HG03175 (cell line): ENCODE measurements around the gene PARP11.
A peak's percentile ranks its signal among the peaks of the same experiment; 100 is the strongest.
"Not testable (repeated sequence)": the region's sequence is repeated elsewhere in the genome, so short reads cannot be mapped to it uniquely, and the experiment has no call there.

Experiments used
- ATAC-seq: cut with Tn5 transposase; IDR thresholded peaks from one replicate; pipeline ENCODE4 v1.9.1; 2021; ENCODE audit warnings: mild to moderate bottlenecking, moderate library complexity; ENCODE audit not compliant: unreplicated experiment

Gene PARP11

GRCh38 chr12:3884671-3885070 lies 11.5 kb upstream of the PARP11 start:
- no peak for ATAC-seq

- no peak for ATAC-seq
Measured at GRCh38 chr12:3882896-3883564, 9.8 kb upstream of the PARP11 start.

- ATAC-seq = no peak
Measured at GRCh38 chr12:3882406-3882805, 9.2 kb upstream of the PARP11 start.

GRCh38 chr12:3881281-3881950 lies 8.2 kb upstream of the PARP11 start:
- ATAC-seq = no peak

GRCh38 chr12:3879846-3880245 lies 6.6 kb upstream of the PARP11 start:
- ATAC-seq = no peak

GRCh38 chr12:3871356-3871755 lies 1.8 kb downstream of the PARP11 start:
- no peak for ATAC-seq

- no peak for ATAC-seq
Measured at GRCh38 chr12:3869865-3870264, 3.3 kb downstream of the PARP11 start.

GRCh38 chr12:3869433-3869832 lies 3.8 kb downstream of the PARP11 start:
- ATAC-seq = no peak

- no peak for ATAC-seq
Measured at GRCh38 chr12:3863756-3864155, 9.4 kb downstream of the PARP11 start.

GRCh38 chr12:3842517-3842916 lies 30.7 kb downstream of the PARP11 start:
- ATAC-seq = no peak

GRCh38 chr12:3841783-3842182 lies 31.4 kb downstream of the PARP11 start:
- ATAC-seq = no peak

GRCh38 chr12:3840833-3841232 lies 32.4 kb downstream of the PARP11 start:
- ATAC-seq = not testable (repeated sequence)

GRCh38 chr12:3839745-3840144 lies 33.5 kb downstream of the PARP11 start:
- ATAC-seq = not testable (repeated sequence)

- peak; percentile 47 for ATAC-seq
Measured at GRCh38 chr12:3838701-3839548, 34.3 kb downstream of the PARP11 start.

GRCh38 chr12:3838076-3838475 lies 35.1 kb downstream of the PARP11 start:
- no peak for ATAC-seq

GRCh38 chr12:3837049-3837448 lies 36.1 kb downstream of the PARP11 start:
- ATAC-seq = no peak

- ATAC-seq = no peak
Measured at GRCh38 chr12:3836641-3837040, 36.6 kb downstream of the PARP11 start.

GRCh38 chr12:3835914-3836313 lies 37.3 kb downstream of the PARP11 start:
- no peak for ATAC-seq

GRCh38 chr12:3834774-3835173 lies 38.4 kb downstream of the PARP11 start:
- no peak for ATAC-seq

GRCh38 chr12:3833670-3834310 lies 39.4 kb downstream of the PARP11 start:
- no peak for ATAC-seq

GRCh38 chr12:3832738-3833137 lies 40.5 kb downstream of the PARP11 start:
- ATAC-seq = no peak
